Measurements from ENCODE around the gene TSPAN9. TPM values are rescaled to one million over a fixed set of nuclear protein-coding genes. Genes with fewer than 3 reads are reported as not detected.

Gene TSPAN9
- total and polyA plus RNA-seq, 2 experiments from 2014 or later, result 6.0 to 31.5 TPM

DNA sequence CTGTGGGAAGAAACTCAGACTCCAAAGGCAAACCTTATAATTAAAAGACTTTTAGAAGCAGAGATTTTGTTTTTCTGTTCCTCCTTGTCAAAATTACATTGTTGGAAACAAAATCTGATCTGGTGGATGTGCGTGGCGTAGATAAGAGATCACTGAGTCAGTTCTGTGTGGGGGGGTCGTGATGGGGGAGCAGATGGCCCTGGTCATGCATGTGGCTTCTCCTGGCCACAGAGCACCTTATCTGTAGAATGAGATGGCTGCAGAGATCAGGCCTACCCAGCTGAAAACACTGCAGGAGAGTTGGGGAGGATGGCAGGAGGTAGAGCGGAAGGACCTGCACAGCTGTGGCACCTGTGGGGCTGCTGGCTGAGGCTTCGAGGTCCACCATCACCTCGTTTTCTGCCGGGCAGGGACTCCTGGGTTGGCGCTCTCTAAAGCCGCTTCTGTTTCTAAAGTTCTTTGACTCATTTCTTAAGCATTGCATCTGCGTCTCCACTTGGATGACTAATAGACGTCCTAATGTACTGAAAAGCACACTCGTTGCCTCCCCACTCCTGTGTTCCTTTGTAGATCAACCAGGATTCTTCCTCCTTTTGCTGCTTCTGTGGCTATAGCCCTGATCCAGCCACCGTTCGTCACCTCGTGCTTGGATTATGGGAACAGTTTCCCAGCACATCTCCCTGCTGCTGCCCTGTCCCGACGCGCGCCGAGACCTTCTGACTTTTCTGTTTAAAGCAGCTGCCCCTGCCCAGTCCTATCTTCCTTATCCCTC lies 93.4 kb downstream of the TSPAN9 start:
- peaks cover 51% of the 10 kb centered on the region for H3K4me1 Mint-ChIP-seq

More for the DNA sequence above, 93.4 kb downstream of the TSPAN9 start:
- H3K27me3 Mint-ChIP-seq (ENCODE audit: insufficient read depth, low read depth, poor library complexity), result peaks cover 4% of the 10 kb centered on the region
- Histone ChIP-seq H3F3A (replicated peaks; ENCODE audit: low read depth) (0 out of 2 replicates have a peak, but pooled peaks cover 4% of the 10 kb centered on the region), H3K4me3 (no peak overlapping the region), H3K4me1 (ENCODE audit: insufficient read depth) (peaks cover 26% of the 10 kb centered on the region), H4K20me1 (replicated peaks; ENCODE audit: insufficient read depth) (no peaks in the 10 kb centered on the region; the same call in 1 of the 2 replicates), H3K9me2 (ENCODE audit: insufficient read depth) (no peaks in the 10 kb centered on the region), H3K79me2 (replicated peaks; ENCODE audit: insufficient read depth) (no peaks in the 10 kb centered on the region), H3K4me2 (no peak overlapping the region), H2AFZ (no peak overlapping the region), H3K27ac (ENCODE audit: low read depth) (0 out of 2 replicates have a peak overlapping the region, but pooled peaks have one; percentile 5), H3K27me3 (ENCODE audit: insufficient read depth) (no peaks in the 10 kb centered on the region), H3K36me3 (ENCODE audit: insufficient read depth) (no peaks in the 10 kb centered on the region)
- no peak overlapping the region for H3K27ac Mint-ChIP-seq
- no peaks in the 10 kb centered on the region for H3K36me3 Mint-ChIP-seq (ENCODE audit: low read depth)
- no peak for TF ChIP-seq CREB1 (CRISPR knock-in tag; IDR thresholded peaks at IDR 0.05; ENCODE audit: low read depth)
- TF ChIP-seq ZNF114 (CRISPR knock-in tag; IDR thresholded peaks at IDR 0.05), result no peak
- no peak for TF ChIP-seq STAT1 (IDR thresholded peaks at IDR 0.05; ENCODE audit: unreplicated experiment)
- no peak for TF ChIP-seq JUNB (IDR thresholded peaks at IDR 0.05; ENCODE audit: unreplicated experiment)
- TF ChIP-seq, protein P1, sequence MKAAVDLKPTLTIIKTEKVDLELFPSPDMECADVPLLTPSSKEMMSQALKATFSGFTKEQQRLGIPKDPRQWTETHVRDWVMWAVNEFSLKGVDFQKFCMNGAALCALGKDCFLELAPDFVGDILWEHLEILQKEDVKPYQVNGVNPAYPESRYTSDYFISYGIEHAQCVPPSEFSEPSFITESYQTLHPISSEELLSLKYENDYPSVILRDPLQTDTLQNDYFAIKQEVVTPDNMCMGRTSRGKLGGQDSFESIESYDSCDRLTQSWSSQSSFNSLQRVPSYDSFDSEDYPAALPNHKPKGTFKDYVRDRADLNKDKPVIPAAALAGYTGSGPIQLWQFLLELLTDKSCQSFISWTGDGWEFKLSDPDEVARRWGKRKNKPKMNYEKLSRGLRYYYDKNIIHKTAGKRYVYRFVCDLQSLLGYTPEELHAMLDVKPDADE (IDR thresholded peaks at IDR 0.05), result no peak
- no peak for TF ChIP-seq POLR2AphosphoS5 (IDR thresholded peaks at IDR 0.05; ENCODE audit: low read depth)
- TF ChIP-seq, protein P2, sequence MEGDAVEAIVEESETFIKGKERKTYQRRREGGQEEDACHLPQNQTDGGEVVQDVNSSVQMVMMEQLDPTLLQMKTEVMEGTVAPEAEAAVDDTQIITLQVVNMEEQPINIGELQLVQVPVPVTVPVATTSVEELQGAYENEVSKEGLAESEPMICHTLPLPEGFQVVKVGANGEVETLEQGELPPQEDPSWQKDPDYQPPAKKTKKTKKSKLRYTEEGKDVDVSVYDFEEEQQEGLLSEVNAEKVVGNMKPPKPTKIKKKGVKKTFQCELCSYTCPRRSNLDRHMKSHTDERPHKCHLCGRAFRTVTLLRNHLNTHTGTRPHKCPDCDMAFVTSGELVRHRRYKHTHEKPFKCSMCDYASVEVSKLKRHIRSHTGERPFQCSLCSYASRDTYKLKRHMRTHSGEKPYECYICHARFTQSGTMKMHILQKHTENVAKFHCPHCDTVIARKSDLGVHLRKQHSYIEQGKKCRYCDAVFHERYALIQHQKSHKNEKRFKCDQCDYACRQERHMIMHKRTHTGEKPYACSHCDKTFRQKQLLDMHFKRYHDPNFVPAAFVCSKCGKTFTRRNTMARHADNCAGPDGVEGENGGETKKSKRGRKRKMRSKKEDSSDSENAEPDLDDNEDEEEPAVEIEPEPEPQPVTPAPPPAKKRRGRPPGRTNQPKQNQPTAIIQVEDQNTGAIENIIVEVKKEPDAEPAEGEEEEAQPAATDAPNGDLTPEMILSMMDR (conservative IDR thresholded peaks at IDR 0.05; ENCODE audit: low read depth in 2 of 2), result no peak
- no peak for TF ChIP-seq EZH2 (IDR thresholded peaks at IDR 0.05; ENCODE audit: low read depth, unreplicated experiment)
- no peak for TF ChIP-seq EZH2phosphoT487 (IDR thresholded peaks at IDR 0.05; ENCODE audit: unreplicated experiment)
- no peak for TF ChIP-seq ZNF331 (CRISPR knock-in tag; IDR thresholded peaks at IDR 0.05; ENCODE audit: low read depth)
- TF ChIP-seq, protein P3, sequence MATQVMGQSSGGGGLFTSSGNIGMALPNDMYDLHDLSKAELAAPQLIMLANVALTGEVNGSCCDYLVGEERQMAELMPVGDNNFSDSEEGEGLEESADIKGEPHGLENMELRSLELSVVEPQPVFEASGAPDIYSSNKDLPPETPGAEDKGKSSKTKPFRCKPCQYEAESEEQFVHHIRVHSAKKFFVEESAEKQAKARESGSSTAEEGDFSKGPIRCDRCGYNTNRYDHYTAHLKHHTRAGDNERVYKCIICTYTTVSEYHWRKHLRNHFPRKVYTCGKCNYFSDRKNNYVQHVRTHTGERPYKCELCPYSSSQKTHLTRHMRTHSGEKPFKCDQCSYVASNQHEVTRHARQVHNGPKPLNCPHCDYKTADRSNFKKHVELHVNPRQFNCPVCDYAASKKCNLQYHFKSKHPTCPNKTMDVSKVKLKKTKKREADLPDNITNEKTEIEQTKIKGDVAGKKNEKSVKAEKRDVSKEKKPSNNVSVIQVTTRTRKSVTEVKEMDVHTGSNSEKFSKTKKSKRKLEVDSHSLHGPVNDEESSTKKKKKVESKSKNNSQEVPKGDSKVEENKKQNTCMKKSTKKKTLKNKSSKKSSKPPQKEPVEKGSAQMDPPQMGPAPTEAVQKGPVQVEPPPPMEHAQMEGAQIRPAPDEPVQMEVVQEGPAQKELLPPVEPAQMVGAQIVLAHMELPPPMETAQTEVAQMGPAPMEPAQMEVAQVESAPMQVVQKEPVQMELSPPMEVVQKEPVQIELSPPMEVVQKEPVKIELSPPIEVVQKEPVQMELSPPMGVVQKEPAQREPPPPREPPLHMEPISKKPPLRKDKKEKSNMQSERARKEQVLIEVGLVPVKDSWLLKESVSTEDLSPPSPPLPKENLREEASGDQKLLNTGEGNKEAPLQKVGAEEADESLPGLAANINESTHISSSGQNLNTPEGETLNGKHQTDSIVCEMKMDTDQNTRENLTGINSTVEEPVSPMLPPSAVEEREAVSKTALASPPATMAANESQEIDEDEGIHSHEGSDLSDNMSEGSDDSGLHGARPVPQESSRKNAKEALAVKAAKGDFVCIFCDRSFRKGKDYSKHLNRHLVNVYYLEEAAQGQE (IDR thresholded peaks at IDR 0.05; ENCODE audit: unreplicated experiment), result no peak
- TF ChIP-seq, protein P4, sequence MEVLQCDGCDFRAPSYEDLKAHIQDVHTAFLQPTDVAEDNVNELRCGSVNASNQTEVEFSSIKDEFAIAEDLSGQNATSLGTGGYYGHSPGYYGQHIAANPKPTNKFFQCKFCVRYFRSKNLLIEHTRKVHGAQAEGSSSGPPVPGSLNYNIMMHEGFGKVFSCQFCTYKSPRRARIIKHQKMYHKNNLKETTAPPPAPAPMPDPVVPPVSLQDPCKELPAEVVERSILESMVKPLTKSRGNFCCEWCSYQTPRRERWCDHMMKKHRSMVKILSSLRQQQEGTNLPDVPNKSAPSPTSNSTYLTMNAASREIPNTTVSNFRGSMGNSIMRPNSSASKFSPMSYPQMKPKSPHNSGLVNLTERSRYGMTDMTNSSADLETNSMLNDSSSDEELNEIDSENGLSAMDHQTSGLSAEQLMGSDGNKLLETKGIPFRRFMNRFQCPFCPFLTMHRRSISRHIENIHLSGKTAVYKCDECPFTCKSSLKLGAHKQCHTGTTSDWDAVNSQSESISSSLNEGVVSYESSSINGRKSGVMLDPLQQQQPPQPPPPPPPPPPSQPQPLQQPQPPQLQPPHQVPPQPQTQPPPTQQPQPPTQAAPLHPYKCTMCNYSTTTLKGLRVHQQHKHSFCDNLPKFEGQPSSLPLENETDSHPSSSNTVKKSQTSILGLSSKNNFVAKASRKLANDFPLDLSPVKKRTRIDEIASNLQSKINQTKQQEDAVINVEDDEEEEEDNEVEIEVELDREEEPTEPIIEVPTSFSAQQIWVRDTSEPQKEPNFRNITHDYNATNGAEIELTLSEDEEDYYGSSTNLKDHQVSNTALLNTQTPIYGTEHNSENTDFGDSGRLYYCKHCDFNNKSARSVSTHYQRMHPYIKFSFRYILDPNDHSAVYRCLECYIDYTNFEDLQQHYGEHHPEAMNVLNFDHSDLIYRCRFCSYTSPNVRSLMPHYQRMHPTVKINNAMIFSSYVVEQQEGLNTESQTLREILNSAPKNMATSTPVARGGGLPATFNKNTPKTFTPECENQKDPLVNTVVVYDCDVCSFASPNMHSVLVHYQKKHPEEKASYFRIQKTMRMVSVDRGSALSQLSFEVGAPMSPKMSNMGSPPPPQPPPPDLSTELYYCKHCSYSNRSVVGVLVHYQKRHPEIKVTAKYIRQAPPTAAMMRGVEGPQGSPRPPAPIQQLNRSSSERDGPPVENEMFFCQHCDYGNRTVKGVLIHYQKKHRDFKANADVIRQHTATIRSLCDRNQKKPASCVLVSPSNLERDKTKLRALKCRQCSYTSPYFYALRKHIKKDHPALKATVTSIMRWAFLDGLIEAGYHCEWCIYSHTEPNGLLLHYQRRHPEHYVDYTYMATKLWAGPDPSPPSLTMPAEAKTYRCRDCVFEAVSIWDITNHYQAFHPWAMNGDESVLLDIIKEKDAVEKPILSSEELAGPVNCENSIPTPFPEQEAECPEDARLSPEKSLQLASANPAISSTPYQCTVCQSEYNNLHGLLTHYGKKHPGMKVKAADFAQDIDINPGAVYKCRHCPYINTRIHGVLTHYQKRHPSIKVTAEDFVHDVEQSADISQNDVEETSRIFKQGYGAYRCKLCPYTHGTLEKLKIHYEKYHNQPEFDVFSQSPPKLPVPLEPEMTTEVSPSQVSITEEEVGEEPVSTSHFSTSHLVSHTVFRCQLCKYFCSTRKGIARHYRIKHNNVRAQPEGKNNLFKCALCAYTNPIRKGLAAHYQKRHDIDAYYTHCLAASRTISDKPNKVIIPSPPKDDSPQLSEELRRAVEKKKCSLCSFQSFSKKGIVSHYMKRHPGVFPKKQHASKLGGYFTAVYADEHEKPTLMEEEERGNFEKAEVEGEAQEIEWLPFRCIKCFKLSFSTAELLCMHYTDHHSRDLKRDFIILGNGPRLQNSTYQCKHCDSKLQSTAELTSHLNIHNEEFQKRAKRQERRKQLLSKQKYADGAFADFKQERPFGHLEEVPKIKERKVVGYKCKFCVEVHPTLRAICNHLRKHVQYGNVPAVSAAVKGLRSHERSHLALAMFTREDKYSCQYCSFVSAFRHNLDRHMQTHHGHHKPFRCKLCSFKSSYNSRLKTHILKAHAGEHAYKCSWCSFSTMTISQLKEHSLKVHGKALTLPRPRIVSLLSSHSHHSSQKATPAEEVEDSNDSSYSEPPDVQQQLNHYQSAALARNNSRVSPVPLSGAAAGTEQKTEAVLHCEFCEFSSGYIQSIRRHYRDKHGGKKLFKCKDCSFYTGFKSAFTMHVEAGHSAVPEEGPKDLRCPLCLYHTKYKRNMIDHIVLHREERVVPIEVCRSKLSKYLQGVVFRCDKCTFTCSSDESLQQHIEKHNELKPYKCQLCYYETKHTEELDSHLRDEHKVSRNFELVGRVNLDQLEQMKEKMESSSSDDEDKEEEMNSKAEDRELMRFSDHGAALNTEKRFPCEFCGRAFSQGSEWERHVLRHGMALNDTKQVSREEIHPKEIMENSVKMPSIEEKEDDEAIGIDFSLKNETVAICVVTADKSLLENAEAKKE (CRISPR knock-in tag; IDR thresholded peaks at IDR 0.05), result no peak
- H3K9me3 Mint-ChIP-seq, result no peaks in the 10 kb centered on the region
- no peak overlapping the region for H3K4me3 Mint-ChIP-seq
- no peak for ATAC-seq
- no peak for DNase-seq (ENCODE audit: low spot score)
